Body of pancreas (tissue), 4 donors: ENCODE results near the gene GABPA. TPM values are rescaled to one million over a fixed set of nuclear protein-coding genes. Genes with fewer than 3 reads are reported as not detected.

ENCODE experiments used
- ATAC-seq: fragments of 150-250 bp; one replicate; pipeline ENCODE4 v1.9.1; 2016
- DNase-seq, 4 donors: peaks; one replicate each; pipeline ENCODE4 v3.0.0-alpha.2; 2019
- H3K27ac ChIP-seq, 4 donors: fragments of 200-600 bp; sonication (generic); 1 replicate in 3 of 4; 2 replicates in 1 of 4; pipeline versions ENCODE4 v1.5.1 to v1.6.1; 2016 to 2019; ENCODE audit warnings: mild to moderate bottlenecking in 1 of 4, mixed read lengths in 1 of 4, moderate library complexity in 1 of 4
- H3K27me3 ChIP-seq, 2 donors: fragments of 200-600 bp; sonication (generic); one replicate each; pipeline ENCODE4 v1.6.0; 2016; ENCODE audit warnings: mild to moderate bottlenecking in 1 of 2
- H3K36me3 ChIP-seq, 2 donors: fragments of 200-600 bp; sonication (generic); replicated peaks in 1 of 2; 2 replicates each; pipeline ENCODE4 v1.5.1; 2016; ENCODE audit warnings: low read depth in 2 of 2; ENCODE audit not compliant: insufficient read depth in 1 of 2
- H3K4me1 ChIP-seq: fragments of 200-600 bp; sonication (generic); one replicate; pipeline ENCODE4 v1.6.0; 2016
- H3K4me3 ChIP-seq, 2 donors: fragments of 200-600 bp; sonication (generic); 1 replicate in 1 of 2; 2 replicates in 1 of 2; pipeline ENCODE4 v1.5.1; 2016 to 2019
- H3K9me3 ChIP-seq, 3 donors: fragments of 200-600 bp; sonication (generic); 1 replicate in 2 of 3; 2 replicates in 1 of 3; pipeline ENCODE4 v1.5.1; 2016
- POLR2A ChIP-seq, 3 donors: fragments of 450-650 bp; IDR thresholded peaks; one replicate each; pipeline ENCODE4 v1.6.1; 2016; ENCODE audit warnings: antibody characterized with exemption in 3 of 3, mild to moderate bottlenecking in 2 of 3
- WGBS, 2 donors: methylation state at CpG; one replicate each; pipeline ENCODE4 v1.1.5; 2017; 5-methylcytosine and 5-hydroxymethylcytosine counted together
- intact Hi-C: fragments of 100-400 bp; cut with DNase I; formaldehyde crosslinking; loops from one replicate; pipeline ENCODE4 v1.15.1; 2023
- total RNA-seq, 2 donors: library from RNA; depleted of rRNA; stranded (reverse); fragments of >200 nt; gene quantifications; one replicate each; pipeline ENCODE4 v1.1.0, GENCODE V29; 2016
- TF ChIP-seq, protein P1 (sequence below), 7 experiments: fragments of 450-650 bp in 4 of 7; fragments of 200-600 bp in 3 of 7; sonication (generic) in 3 of 7; IDR thresholded peaks; one replicate each; pipeline ENCODE4 v1.5.1; 2016 to 2019; ENCODE audit warnings: antibody characterized with exemption in 7 of 7

Gene GABPA
- total RNA-seq, 2 donors from 2014 or later = 8.9 to 11.2 TPM

DNA sequence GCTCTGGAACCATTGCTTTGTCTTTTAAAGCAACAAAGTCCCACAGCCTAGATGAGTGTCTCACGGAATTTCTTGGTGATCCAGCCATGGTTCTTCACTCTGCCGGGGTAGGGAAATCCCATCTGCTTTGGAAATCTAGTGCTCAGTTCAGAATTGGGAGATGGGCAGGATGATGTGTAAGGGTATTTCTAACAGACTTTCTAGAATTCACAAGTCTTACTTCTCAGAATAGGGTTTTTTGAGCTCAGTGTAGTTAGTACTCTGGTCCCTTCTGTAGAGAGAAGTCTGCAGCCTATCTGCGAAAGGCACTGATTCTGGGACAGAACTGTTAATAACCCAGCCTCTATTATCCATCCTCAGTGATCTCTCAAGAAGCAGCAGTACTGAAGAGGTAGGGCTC, 25.3 kb downstream of the GABPA start:
- TF ChIP-seq, protein P1, sequence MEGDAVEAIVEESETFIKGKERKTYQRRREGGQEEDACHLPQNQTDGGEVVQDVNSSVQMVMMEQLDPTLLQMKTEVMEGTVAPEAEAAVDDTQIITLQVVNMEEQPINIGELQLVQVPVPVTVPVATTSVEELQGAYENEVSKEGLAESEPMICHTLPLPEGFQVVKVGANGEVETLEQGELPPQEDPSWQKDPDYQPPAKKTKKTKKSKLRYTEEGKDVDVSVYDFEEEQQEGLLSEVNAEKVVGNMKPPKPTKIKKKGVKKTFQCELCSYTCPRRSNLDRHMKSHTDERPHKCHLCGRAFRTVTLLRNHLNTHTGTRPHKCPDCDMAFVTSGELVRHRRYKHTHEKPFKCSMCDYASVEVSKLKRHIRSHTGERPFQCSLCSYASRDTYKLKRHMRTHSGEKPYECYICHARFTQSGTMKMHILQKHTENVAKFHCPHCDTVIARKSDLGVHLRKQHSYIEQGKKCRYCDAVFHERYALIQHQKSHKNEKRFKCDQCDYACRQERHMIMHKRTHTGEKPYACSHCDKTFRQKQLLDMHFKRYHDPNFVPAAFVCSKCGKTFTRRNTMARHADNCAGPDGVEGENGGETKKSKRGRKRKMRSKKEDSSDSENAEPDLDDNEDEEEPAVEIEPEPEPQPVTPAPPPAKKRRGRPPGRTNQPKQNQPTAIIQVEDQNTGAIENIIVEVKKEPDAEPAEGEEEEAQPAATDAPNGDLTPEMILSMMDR (IDR thresholded peaks at IDR 0.05) = no peak
- TF ChIP-seq POLR2A (IDR thresholded peaks at IDR 0.05) = no peak
- Histone ChIP-seq H3K27me3 (no peaks in the 10 kb centered on the region), H3K9me3 (no peaks in the 10 kb centered on the region), H3K27ac (no peak overlapping the region), H3K4me3 (no peak overlapping the region), H3K36me3 (peaks cover 0 to 7% of the 10 kb centered on the region in 2 donors), H3K4me1 (no peaks in the 10 kb centered on the region)
- intact Hi-C loops = no loop called here
- ATAC-seq (no peak), DNase-seq (no peak)
- 91 to 93% methylated on average over 3 of the region's 3 CpGs for WGBS, 2 donors

DNA sequence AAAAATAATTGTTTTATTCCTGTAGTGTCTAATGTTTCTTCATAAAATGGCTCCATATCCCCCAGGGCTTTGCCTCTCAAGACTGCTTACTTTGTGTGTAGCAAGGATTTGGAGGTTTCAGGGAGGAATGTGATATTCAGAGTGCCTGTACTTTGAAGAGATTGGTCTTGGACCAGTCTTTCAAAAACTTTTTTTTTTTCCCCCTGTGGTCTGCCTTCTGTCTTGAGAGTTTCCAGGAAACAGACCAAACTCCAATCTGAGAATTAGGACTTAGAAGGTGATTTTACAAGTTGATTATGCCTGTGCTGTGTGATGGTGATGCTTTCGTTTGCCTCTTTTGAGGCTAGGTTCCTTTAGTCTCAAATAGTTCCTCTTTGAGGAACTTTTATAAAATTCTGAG, 25.9 kb downstream of the GABPA start:
- Histone ChIP-seq H3K9me3 (no peaks in the 10 kb centered on the region), H3K4me3 (no peak overlapping the region), H3K27ac (no peak overlapping the region), H3K27me3 (no peaks in the 10 kb centered on the region), H3K36me3 (peaks cover 0 to 7% of the 10 kb centered on the region in 2 donors), H3K4me1 (no peaks in the 10 kb centered on the region)
- 74 to 88% methylated on average over 1 of the region's 1 CpG for WGBS, 2 donors
- no peak for ATAC-seq
- no peak for DNase-seq
- intact Hi-C loops = no loop called here
- TF ChIP-seq POLR2A (IDR thresholded peaks at IDR 0.05) = no peak
- TF ChIP-seq, protein P1 (IDR thresholded peaks at IDR 0.05) = no peak

- Histone ChIP-seq H3K4me3 (no peak overlapping the region), H3K36me3 (peaks cover 0 to 7% of the 10 kb centered on the region in 2 donors), H3K9me3 (no peaks in the 10 kb centered on the region), H3K4me1 (no peaks in the 10 kb centered on the region), H3K27ac (no peak overlapping the region), H3K27me3 (no peaks in the 10 kb centered on the region)
- WGBS, 2 donors = 55 to 62% methylated on average over 3 of the region's 3 CpGs
- no peak for ATAC-seq
- intact Hi-C loops = no loop called here
- DNase-seq = no peak
- no peak for TF ChIP-seq POLR2A (IDR thresholded peaks at IDR 0.05)
- TF ChIP-seq, protein P1 (IDR thresholded peaks at IDR 0.05) = no peak
These were observed 29.3 kb downstream of the GABPA start for GRCh38 chr21:25764065-25764464.

GRCh38 chr21:25767921-25768320, 33.1 kb downstream of the GABPA start:
- intact Hi-C loops = no loop called here
- Histone ChIP-seq H3K27ac (no peak overlapping the region), H3K27me3 (no peaks in the 10 kb centered on the region), H3K9me3 (no peaks in the 10 kb centered on the region), H3K4me3 (no peak overlapping the region), H3K4me1 (peaks cover 3% of the 10 kb centered on the region), H3K36me3 (peaks cover 0 to 3% of the 10 kb centered on the region in 2 donors)
- DNase-seq (no peak), ATAC-seq (no peak)
- 77 to 80% methylated on average over 3 of the region's 3 CpGs for WGBS, 2 donors
- no peak for TF ChIP-seq POLR2A (IDR thresholded peaks at IDR 0.05)
- TF ChIP-seq, protein P1 (IDR thresholded peaks at IDR 0.05) = no peak

- H3K27ac ChIP-seq = no peak overlapping the region
- DNase-seq (no peak), ATAC-seq (no peak)
- no peak overlapping the region for H3K4me3 ChIP-seq
- intact Hi-C loops = no loop called here
- WGBS, 2 donors = 9 to 13% methylated on average over 2 of the region's 2 CpGs
- TF ChIP-seq, protein P1 (IDR thresholded peaks at IDR 0.05) = no peak
- no peak for TF ChIP-seq POLR2A (IDR thresholded peaks at IDR 0.05)
- peaks cover 3% of the 10 kb centered on the region for H3K4me1 ChIP-seq
- no peaks in the 10 kb centered on the region for H3K36me3 ChIP-seq
- H3K9me3 ChIP-seq = no peaks in the 10 kb centered on the region
- no peaks in the 10 kb centered on the region for H3K27me3 ChIP-seq
These were observed 37.9 kb downstream of the GABPA start for GRCh38 chr21:25772686-25773085.
